ENCODE measurements around the gene TSPAN5. TPM values are rescaled to one million over a fixed set of nuclear protein-coding genes. Genes with fewer than 3 reads are reported as not detected.

Gene TSPAN5
- total RNA-seq, 1 donor = 2.9 TPM

GRCh38 chr4:98581126-98581525 lies 77.3 kb downstream of the TSPAN5 start:
- no peaks in the 10 kb centered on the region for H3K4me1 ChIP-seq (ENCODE audit: insufficient read depth, low read length)

GRCh38 chr4:98577956-98578355 lies 80.5 kb downstream of the TSPAN5 start:
- no peaks in the 10 kb centered on the region for H3K27me3 ChIP-seq (ENCODE audit: insufficient read depth, low read length)
- no peak overlapping the region for H3K4me3 ChIP-seq (ENCODE audit: low read length)

More at GRCh38 chr4:98581126-98581525, 77.3 kb downstream of the TSPAN5 start:
- Histone ChIP-seq H3K9me3 (ENCODE audit: low read depth, low read length) (no peaks in the 10 kb centered on the region), H3K27me3 (ENCODE audit: insufficient read depth, low read length) (no peaks in the 10 kb centered on the region), H3K4me3 (ENCODE audit: low read length) (no peak overlapping the region)

GRCh38 chr4:98574816-98575215 lies 83.6 kb downstream of the TSPAN5 start:
- Histone ChIP-seq H3K9me3 (ENCODE audit: low read depth, low read length) (no peaks in the 10 kb centered on the region), H3K27me3 (ENCODE audit: insufficient read depth, low read length) (no peaks in the 10 kb centered on the region), H3K4me1 (ENCODE audit: insufficient read depth, low read length) (no peaks in the 10 kb centered on the region), H3K4me3 (ENCODE audit: low read length) (no peak overlapping the region)

More at GRCh38 chr4:98577956-98578355, 80.5 kb downstream of the TSPAN5 start:
- H3K4me1 ChIP-seq (ENCODE audit: insufficient read depth, low read length) = no peaks in the 10 kb centered on the region
- H3K9me3 ChIP-seq (ENCODE audit: low read depth, low read length) = no peaks in the 10 kb centered on the region

GRCh38 chr4:98573791-98574190 lies 84.6 kb downstream of the TSPAN5 start:
- no peaks in the 10 kb centered on the region for H3K27me3 ChIP-seq (ENCODE audit: insufficient read depth, low read length)
- H3K4me3 ChIP-seq (ENCODE audit: low read length) = no peak overlapping the region
- no peaks in the 10 kb centered on the region for H3K9me3 ChIP-seq (ENCODE audit: low read depth, low read length)
- no peaks in the 10 kb centered on the region for H3K4me1 ChIP-seq (ENCODE audit: insufficient read depth, low read length)

- H3K9me3 ChIP-seq (ENCODE audit: low read depth, low read length) = no peaks in the 10 kb centered on the region
- H3K4me3 ChIP-seq (ENCODE audit: low read length) = no peak overlapping the region
- H3K27me3 ChIP-seq (ENCODE audit: insufficient read depth, low read length) = no peaks in the 10 kb centered on the region
- no peaks in the 10 kb centered on the region for H3K4me1 ChIP-seq (ENCODE audit: insufficient read depth, low read length)
Measured at GRCh38 chr4:98572697-98573096, 85.7 kb downstream of the TSPAN5 start.

GRCh38 chr4:98571161-98571786 lies 87.1 kb downstream of the TSPAN5 start:
- H3K4me1 ChIP-seq (ENCODE audit: insufficient read depth, low read length) = no peaks in the 10 kb centered on the region
- no peaks in the 10 kb centered on the region for H3K9me3 ChIP-seq (ENCODE audit: low read depth, low read length)

DNA sequence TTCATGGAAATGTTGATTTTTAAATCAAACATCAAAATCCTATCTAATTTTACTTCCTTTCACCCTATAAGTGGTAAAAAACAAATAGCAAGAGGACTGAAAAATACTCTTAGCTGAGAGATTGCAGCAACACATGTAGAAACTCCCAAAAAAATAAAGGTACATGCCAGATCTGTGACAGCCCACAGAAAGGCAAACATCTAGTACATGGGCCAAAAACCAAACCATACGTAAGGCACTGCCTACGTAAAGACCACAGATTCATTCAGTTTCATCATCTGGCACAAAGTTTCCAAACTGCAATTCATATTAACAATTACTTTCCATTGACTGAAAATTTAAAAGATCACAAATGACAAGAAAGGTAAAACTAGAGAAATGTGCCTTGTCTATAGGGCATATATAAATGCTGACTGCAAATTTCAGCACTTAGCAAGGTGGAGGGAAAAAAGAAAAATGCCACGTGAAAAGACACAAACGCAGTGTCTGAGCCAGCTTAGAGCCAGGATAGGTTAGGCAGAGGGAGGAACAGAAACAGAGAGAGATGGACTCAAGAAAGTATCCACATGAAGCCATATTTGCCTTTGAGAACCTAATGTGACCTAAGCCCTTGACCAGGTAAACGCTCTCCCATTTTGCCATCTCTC lies 88.1 kb downstream of the TSPAN5 start:
- Histone ChIP-seq H3K4me3 (ENCODE audit: low read length) (no peak overlapping the region), H3K4me1 (ENCODE audit: insufficient read depth, low read length) (no peaks in the 10 kb centered on the region), H3K9me3 (ENCODE audit: low read depth, low read length) (no peaks in the 10 kb centered on the region), H3K27me3 (ENCODE audit: insufficient read depth, low read length) (no peaks in the 10 kb centered on the region)

More at GRCh38 chr4:98571161-98571786, 87.1 kb downstream of the TSPAN5 start:
- no peak overlapping the region for H3K4me3 ChIP-seq (ENCODE audit: low read length)
- no peaks in the 10 kb centered on the region for H3K27me3 ChIP-seq (ENCODE audit: insufficient read depth, low read length)

DNA sequence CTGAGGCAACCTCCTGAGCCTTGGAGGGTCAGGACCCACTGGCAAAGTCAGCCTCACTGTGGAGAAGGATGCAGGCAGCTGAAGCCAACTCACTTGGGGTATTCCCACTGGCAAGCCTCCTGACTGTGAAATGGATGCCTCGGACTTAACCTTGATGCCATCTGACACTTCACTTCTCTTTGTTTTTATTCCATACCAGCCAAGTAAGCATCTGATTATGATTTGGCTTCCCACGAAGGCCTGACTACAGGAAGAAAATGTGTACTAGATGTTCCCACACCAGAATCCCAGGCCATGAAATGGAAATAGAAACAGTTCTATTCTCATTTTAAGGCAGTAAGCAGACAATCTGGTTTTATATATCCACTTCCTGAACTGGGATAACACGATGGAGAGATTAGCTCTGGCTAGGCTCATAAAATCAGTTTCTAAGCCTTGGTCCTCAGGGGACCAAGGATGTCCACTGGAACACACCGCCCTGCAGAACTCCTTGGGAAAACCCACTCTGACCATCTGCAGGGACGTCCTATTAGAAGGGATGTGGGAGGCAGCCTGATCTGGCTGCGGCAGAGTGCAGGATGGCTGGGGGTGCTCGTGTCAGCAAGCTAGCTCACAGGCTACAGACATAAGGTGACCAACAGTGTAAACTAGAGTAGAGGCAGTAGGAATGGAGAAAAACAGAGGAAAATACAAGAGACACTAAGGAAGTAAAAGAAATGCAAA lies 89.3 kb downstream of the TSPAN5 start:
- Histone ChIP-seq H3K9me3 (ENCODE audit: low read depth, low read length) (no peaks in the 10 kb centered on the region), H3K27me3 (ENCODE audit: insufficient read depth, low read length) (no peaks in the 10 kb centered on the region), H3K4me3 (ENCODE audit: low read length) (no peak overlapping the region), H3K4me1 (ENCODE audit: insufficient read depth, low read length) (no peaks in the 10 kb centered on the region)

GRCh38 chr4:98567611-98568010 lies 90.8 kb downstream of the TSPAN5 start:
- H3K27me3 ChIP-seq (ENCODE audit: insufficient read depth, low read length) = no peaks in the 10 kb centered on the region
- no peaks in the 10 kb centered on the region for H3K9me3 ChIP-seq (ENCODE audit: low read depth, low read length)
- H3K4me3 ChIP-seq (ENCODE audit: low read length) = no peak overlapping the region
- no peaks in the 10 kb centered on the region for H3K4me1 ChIP-seq (ENCODE audit: insufficient read depth, low read length)

- Histone ChIP-seq H3K27me3 (ENCODE audit: insufficient read depth, low read length) (no peaks in the 10 kb centered on the region), H3K4me3 (ENCODE audit: low read length) (no peak overlapping the region), H3K9me3 (ENCODE audit: low read depth, low read length) (no peaks in the 10 kb centered on the region), H3K4me1 (ENCODE audit: insufficient read depth, low read length) (no peaks in the 10 kb centered on the region)
Measured at GRCh38 chr4:98566361-98567008, 91.9 kb downstream of the TSPAN5 start.

DNA sequence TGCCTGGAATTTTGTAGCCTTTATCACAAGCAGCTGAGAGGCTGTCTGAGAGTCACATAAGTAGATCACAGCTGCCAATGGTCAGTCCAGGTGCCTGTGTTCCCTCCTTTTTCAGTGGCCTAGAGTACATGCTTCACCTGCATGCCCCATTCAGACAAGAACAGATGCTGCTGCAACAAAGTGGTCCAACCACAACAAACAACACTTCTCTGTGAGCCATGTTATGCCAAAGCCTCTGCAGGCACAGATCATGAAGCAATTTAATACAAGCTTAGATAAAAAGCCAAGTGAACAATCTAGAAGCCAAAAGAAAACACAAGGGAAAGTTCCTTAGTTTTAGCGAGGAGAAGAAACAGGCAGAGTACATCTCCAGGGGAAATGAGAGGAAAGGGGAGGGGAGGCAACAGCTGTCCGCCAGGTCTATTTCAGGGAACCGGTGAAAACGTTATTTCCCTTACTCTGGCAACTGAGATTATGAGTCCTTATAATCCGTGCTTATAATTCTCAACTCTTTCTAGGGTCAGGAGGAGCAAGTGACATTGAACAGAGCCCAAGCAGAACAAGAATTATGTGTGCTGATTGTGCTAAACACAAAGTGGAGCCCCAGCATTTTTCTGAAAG lies 92.6 kb downstream of the TSPAN5 start:
- Histone ChIP-seq H3K4me1 (ENCODE audit: insufficient read depth, low read length) (no peaks in the 10 kb centered on the region), H3K9me3 (ENCODE audit: low read depth, low read length) (no peaks in the 10 kb centered on the region), H3K4me3 (ENCODE audit: low read length) (no peak overlapping the region), H3K27me3 (ENCODE audit: insufficient read depth, low read length) (no peaks in the 10 kb centered on the region)

GRCh38 chr4:98564852-98565251 lies 93.6 kb downstream of the TSPAN5 start:
- H3K9me3 ChIP-seq (ENCODE audit: low read depth, low read length) = no peaks in the 10 kb centered on the region
- no peaks in the 10 kb centered on the region for H3K27me3 ChIP-seq (ENCODE audit: insufficient read depth, low read length)
- H3K4me3 ChIP-seq (ENCODE audit: low read length) = no peak overlapping the region
- no peaks in the 10 kb centered on the region for H3K4me1 ChIP-seq (ENCODE audit: insufficient read depth, low read length)

DNA sequence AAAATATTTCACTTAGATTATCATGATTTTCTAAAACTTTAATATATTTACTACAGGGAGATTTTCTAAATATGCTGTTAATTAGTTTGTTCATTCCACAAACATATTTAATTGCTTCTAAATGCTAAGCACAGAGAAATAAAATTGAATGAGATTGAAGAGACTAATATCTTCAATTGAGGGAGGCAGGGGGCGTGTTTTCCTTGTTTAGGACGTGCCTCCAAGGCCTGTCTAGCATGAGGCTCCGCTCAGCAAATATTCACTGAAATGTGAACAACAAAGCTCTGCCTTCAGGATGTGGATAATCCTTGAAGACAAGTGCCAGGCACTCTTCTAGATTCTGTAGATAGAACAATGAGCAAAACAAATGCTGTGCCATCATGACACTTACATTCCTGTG lies 98.1 kb downstream of the TSPAN5 start:
- no peaks in the 10 kb centered on the region for H3K4me1 ChIP-seq (ENCODE audit: insufficient read depth, low read length)
- H3K4me3 ChIP-seq (ENCODE audit: low read length) = no peak overlapping the region
- H3K27me3 ChIP-seq (ENCODE audit: insufficient read depth, low read length) = no peaks in the 10 kb centered on the region
- no peaks in the 10 kb centered on the region for H3K9me3 ChIP-seq (ENCODE audit: low read depth, low read length)

- H3K4me1 ChIP-seq (ENCODE audit: insufficient read depth, low read length) = no peaks in the 10 kb centered on the region
- no peak overlapping the region for H3K4me3 ChIP-seq (ENCODE audit: low read length)
- H3K9me3 ChIP-seq (ENCODE audit: low read depth, low read length) = no peaks in the 10 kb centered on the region
- no peaks in the 10 kb centered on the region for H3K27me3 ChIP-seq (ENCODE audit: insufficient read depth, low read length)
Measured at GRCh38 chr4:98558471-98559169, 99.8 kb downstream of the TSPAN5 start.

All from mononuclear cell (primary cell).